SK-N-SH (cell line): ENCODE measurements around the gene CD99L2. TPM values are rescaled to one million over a fixed set of nuclear protein-coding genes. Genes with fewer than 3 reads are reported as not detected.

ENCODE experiments used
- CTCF ChIA-PET: fragments of 300-600, 350-600 bp; formaldehyde crosslinking; extraction: SDS; loops from one replicate; lab custom pipeline; 2021; lab: Yijun Ruan, JAX
- POLR2A ChIA-PET: fragments of 350-600 bp; sonication (Branson Sonifier 250); formaldehyde crosslinking; extraction: SDS; loops from one replicate; lab custom pipeline; 2020; ENCODE audit warnings: antibody characterized with exemption, inconsistent platforms; lab: Yijun Ruan, JAX
- DNase-seq: peaks from one replicate; pipeline ENCODE4 v3.0.0; 2012
- H2AFZ ChIP-seq: fragments of 200-600 bp; sonication (generic); 2 replicates; pipeline ENCODE4 v1.8.1; 2016; ENCODE audit warnings: antibody characterized with exemption, mild to moderate bottlenecking, low read depth
- H3F3A ChIP-seq: fragments of 200-600 bp; sonication (generic); replicated peaks from 2 replicates; pipeline ENCODE3; 2016; ENCODE audit warnings: antibody characterized with exemption, mild to moderate bottlenecking; ENCODE audit not compliant: insufficient read depth
- H3K27ac ChIP-seq, 2 experiments: fragments of 200-500 bp in 1 of 2; fragments of 200-600 bp in 1 of 2; sonication (Bioruptor generic) in 1 of 2; sonication (generic), shearing (Covaris generic) in 1 of 2; 2 replicates each; pipeline versions ENCODE4 v1.5.1 to v1.6.1; 2014 to 2016; ENCODE audit warnings: low read depth in 2 of 2, inconsistent platforms in 1 of 2, low read length in 1 of 2, mild to moderate bottlenecking in 1 of 2, mixed read lengths in 1 of 2
- H3K27me3 ChIP-seq: fragments of 200-600 bp; sonication (generic), shearing (Covaris generic); 2 replicates; pipeline ENCODE4 v1.6.1; 2016; ENCODE audit warnings: mixed run types; ENCODE audit not compliant: insufficient read depth
- H3K36me3 ChIP-seq, 2 experiments: fragments of 200-500 bp in 1 of 2; fragments of 200-600 bp in 1 of 2; sonication (Bioruptor generic) in 1 of 2; sonication (generic) in 1 of 2; replicated peaks in 1 of 2; 2 replicates each; pipeline versions ENCODE3 to v1.5.1; 2014 to 2016; ENCODE audit warnings: low read length in 1 of 2, mild to moderate bottlenecking in 1 of 2; ENCODE audit not compliant: insufficient read depth in 2 of 2, control insufficient read depth in 1 of 2
- H3K4me1 ChIP-seq, 2 experiments: fragments of 200-500 bp in 1 of 2; fragments of 200-600 bp in 1 of 2; sonication (Bioruptor generic) in 1 of 2; sonication (generic), shearing (Covaris generic) in 1 of 2; 2 replicates each; pipeline versions ENCODE4 v1.5.1 to v1.6.1; 2014 to 2016; ENCODE audit warnings: low read depth in 1 of 2, low read length in 1 of 2, mixed run types in 1 of 2; ENCODE audit not compliant: insufficient read depth in 2 of 2, control insufficient read depth in 1 of 2
- H3K4me2 ChIP-seq: fragments of 200-600 bp; sonication (generic), shearing (Covaris generic); 2 replicates; pipeline ENCODE4 v1.6.1; 2017; ENCODE audit warnings: mixed run types
- H3K4me3 ChIP-seq, 2 experiments: fragments of 200-500 bp in 1 of 2; fragments of 200-600 bp in 1 of 2; sonication (Bioruptor generic) in 1 of 2; sonication (generic), shearing (Covaris generic) in 1 of 2; 2 replicates each; pipeline versions ENCODE4 v1.5.1 to v1.8.1; 2014 to 2016; ENCODE audit warnings: low read depth in 2 of 2, inconsistent platforms in 1 of 2, low read length in 1 of 2, mild to moderate bottlenecking in 1 of 2, mixed read lengths in 1 of 2, moderate library complexity in 1 of 2
- H3K79me2 ChIP-seq: fragments of 200-600 bp; sonication (generic); 2 replicates; pipeline ENCODE4 v1.8.1; 2017; ENCODE audit warnings: mild to moderate bottlenecking; ENCODE audit not compliant: insufficient read depth
- H3K9ac ChIP-seq: fragments of 200-600 bp; sonication (generic); 2 replicates; pipeline ENCODE4 v1.6.1; 2017; ENCODE audit warnings: mixed run types
- H3K9me2 ChIP-seq: fragments of 200-600 bp; sonication (generic); 2 replicates; pipeline ENCODE4 v1.6.1; 2017; ENCODE audit warnings: mixed run types
- H3K9me3 ChIP-seq: fragments of 200-600 bp; sonication (generic); 2 replicates; pipeline ENCODE4 v1.6.1; 2017; ENCODE audit warnings: mixed run types, mild to moderate bottlenecking, moderate library complexity
- H4K20me1 ChIP-seq: fragments of 200-600 bp; sonication (generic); 2 replicates; pipeline ENCODE4 v1.6.1; 2017; ENCODE audit warnings: mild to moderate bottlenecking, mixed run types; ENCODE audit not compliant: insufficient read depth
- CHD2 ChIP-seq: fragments of 150-350 bp; IDR thresholded peaks from 2 replicates; pipeline ENCODE4 v1.6.1; 2018; ENCODE audit warnings: low read length; ENCODE audit not compliant: partially characterized antibody
- EZH2phosphoT487 ChIP-seq: fragments of 200-600 bp; sonication (generic); IDR thresholded peaks from 2 replicates; pipeline ENCODE4 v1.6.1; 2017; ENCODE audit warnings: low read depth, mixed run types, mild to moderate bottlenecking, antibody characterized with exemption, moderate library complexity, borderline replicate concordance
- FOSL2 ChIP-seq: IDR thresholded peaks from 2 replicates; pipeline ENCODE4 v1.4.0; 2012; ENCODE audit warnings: low read depth, mild to moderate bottlenecking, moderate library complexity, borderline replicate concordance
- FOXM1 ChIP-seq: IDR thresholded peaks from 2 replicates; pipeline ENCODE4 v1.4.0; 2012; ENCODE audit warnings: low read depth, mild to moderate bottlenecking
- IRF3 ChIP-seq: fragments of 150-350 bp; IDR thresholded peaks from 2 replicates; pipeline ENCODE4 v1.6.1; 2016; ENCODE audit warnings: mild to moderate bottlenecking, low read depth, low read length
- NFIC ChIP-seq: IDR thresholded peaks from 2 replicates; pipeline ENCODE4 v1.4.0; 2012; ENCODE audit warnings: borderline replicate concordance
- RAD21 ChIP-seq: IDR thresholded peaks from 2 replicates; pipeline ENCODE4 v1.6.1; 2012; ENCODE audit warnings: mild to moderate bottlenecking, low read length
- RCOR1 ChIP-seq: fragments of 150-350 bp; IDR thresholded peaks from 2 replicates; pipeline ENCODE4 v1.6.1; 2017; ENCODE audit warnings: antibody characterized with exemption, low read length
- TCF12 ChIP-seq: IDR thresholded peaks from 2 replicates; pipeline ENCODE4 v1.4.0; 2012
- USF1 ChIP-seq: IDR thresholded peaks from 2 replicates; pipeline ENCODE4 v1.4.0; 2012; ENCODE audit warnings: low read depth, borderline replicate concordance
- ZBTB33 ChIP-seq: IDR thresholded peaks from 2 replicates; pipeline ENCODE4 v1.4.0; 2012; ENCODE audit warnings: low read depth, borderline replicate concordance
- WGBS: methylation state at CpG from one replicate; pipeline ENCODE4 v1.1.6; 2017; ENCODE audit warnings: low lambda C conversion rate; 5-methylcytosine and 5-hydroxymethylcytosine counted together
- polyA plus RNA-seq, 3 experiments: library from polyadenylated mRNA; depleted of rRNA; stranded (reverse); fragments of >200 nt; gene quantifications; 2 replicates each; pipeline ENCODE4 v1.2.3, GENCODE V29; 2012
- TF ChIP-seq, protein P1 (sequence below): fragments of 150-350 bp; IDR thresholded peaks from 2 replicates; pipeline ENCODE4 v1.6.1; 2017; ENCODE audit warnings: antibody characterized with exemption, low read length, low read depth, borderline replicate concordance
- TF ChIP-seq, protein P2 (sequence below): IDR thresholded peaks from 2 replicates; pipeline ENCODE4 v1.6.1; 2012; ENCODE audit warnings: mild to moderate bottlenecking, low read depth, low read length, moderate library complexity

CD99L2 gene
- polyA plus RNA-seq, 1 of the 3 experiments (the other 2 are of a cell fraction), result 57.7 TPM

DNA sequence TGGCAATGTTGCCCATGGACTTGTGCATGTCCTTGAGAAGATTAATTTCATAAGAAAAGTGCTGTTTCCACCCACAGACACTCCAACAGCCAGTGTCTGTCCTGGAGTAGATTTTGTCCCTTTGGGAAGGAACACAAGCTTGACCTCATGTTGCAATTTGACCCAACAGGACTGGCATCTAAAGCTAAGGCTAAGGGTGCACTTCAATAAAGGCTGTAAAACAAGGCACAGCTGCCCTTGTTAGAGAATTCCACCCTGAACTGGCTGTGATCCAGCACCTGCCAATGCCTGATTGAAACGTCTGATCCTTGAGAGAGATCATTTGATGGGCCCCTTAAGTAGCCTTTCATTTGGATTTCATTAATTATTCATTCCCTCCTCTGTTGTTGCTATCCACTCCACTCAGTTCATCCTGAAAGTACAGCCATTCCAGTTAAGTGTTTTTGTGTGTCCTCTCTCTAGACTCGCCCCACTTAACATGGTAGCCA lies 56.2 kb downstream of the CD99L2 start:
- Histone ChIP-seq H3K9me3 (no peaks in the 10 kb centered on the region), H3K9me2 (no peaks in the 10 kb centered on the region), H3K4me1 (no peaks in the 10 kb centered on the region), H3F3A (no peaks in the 10 kb centered on the region), H3K4me2 (no peak overlapping the region), H3K36me3 (no peaks in the 10 kb centered on the region), H3K9ac (no peak overlapping the region), H3K4me3 (no peak overlapping the region), H3K27me3 (no peaks in the 10 kb centered on the region), H3K27ac (no peak overlapping the region), H4K20me1 (no peaks in the 10 kb centered on the region), H3K79me2 (no peaks in the 10 kb centered on the region), H2AFZ (no peak overlapping the region)
- DNase-seq, result no peak
- ChIA-PET CTCF (no interaction called here), POLR2A (no interaction called here)
- WGBS, result 41% methylated on average over 2 of the region's 2 CpGs
- no peak for TF ChIP-seq EZH2phosphoT487
- TF ChIP-seq ZBTB33, result no peak
- no peak for TF ChIP-seq NFIC
- no peak for TF ChIP-seq FOXM1
- TF ChIP-seq CHD2, result no peak
- no peak for TF ChIP-seq TCF12
- no peak for TF ChIP-seq RAD21
- TF ChIP-seq IRF3, result no peak
- TF ChIP-seq RCOR1, result no peak

GRCh38 chrX:150841456-150842197 lies 56.8 kb downstream of the CD99L2 start:
- H3K4me2 ChIP-seq, result no peak overlapping the region
- H3K27me3 ChIP-seq, result no peaks in the 10 kb centered on the region
- no peaks in the 10 kb centered on the region for H3K36me3 ChIP-seq
- H3K27ac ChIP-seq, result no peak overlapping the region
- no peaks in the 10 kb centered on the region for H4K20me1 ChIP-seq
- H3K79me2 ChIP-seq, result no peaks in the 10 kb centered on the region
- no peak overlapping the region for H3K9ac ChIP-seq
- 48% methylated on average over 6 of the region's 6 CpGs for WGBS
- no peak for DNase-seq
- no peaks in the 10 kb centered on the region for H3K9me3 ChIP-seq
- H3K4me1 ChIP-seq, result no peaks in the 10 kb centered on the region
- H3K9me2 ChIP-seq, result no peaks in the 10 kb centered on the region
- CTCF ChIA-PET, result no interaction called here
- no peak overlapping the region for H3K4me3 ChIP-seq
- H2AFZ ChIP-seq, result no peak overlapping the region
- TF ChIP-seq NFIC, result no peak
- TF ChIP-seq, protein P1, sequence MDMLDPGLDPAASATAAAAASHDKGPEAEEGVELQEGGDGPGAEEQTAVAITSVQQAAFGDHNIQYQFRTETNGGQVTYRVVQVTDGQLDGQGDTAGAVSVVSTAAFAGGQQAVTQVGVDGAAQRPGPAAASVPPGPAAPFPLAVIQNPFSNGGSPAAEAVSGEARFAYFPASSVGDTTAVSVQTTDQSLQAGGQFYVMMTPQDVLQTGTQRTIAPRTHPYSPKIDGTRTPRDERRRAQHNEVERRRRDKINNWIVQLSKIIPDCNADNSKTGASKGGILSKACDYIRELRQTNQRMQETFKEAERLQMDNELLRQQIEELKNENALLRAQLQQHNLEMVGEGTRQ, result no peak
- no peak for TF ChIP-seq USF1
- no peak for TF ChIP-seq CHD2
- TF ChIP-seq FOXM1, result no peak
- TF ChIP-seq FOSL2, result no peak
- TF ChIP-seq, protein P2, sequence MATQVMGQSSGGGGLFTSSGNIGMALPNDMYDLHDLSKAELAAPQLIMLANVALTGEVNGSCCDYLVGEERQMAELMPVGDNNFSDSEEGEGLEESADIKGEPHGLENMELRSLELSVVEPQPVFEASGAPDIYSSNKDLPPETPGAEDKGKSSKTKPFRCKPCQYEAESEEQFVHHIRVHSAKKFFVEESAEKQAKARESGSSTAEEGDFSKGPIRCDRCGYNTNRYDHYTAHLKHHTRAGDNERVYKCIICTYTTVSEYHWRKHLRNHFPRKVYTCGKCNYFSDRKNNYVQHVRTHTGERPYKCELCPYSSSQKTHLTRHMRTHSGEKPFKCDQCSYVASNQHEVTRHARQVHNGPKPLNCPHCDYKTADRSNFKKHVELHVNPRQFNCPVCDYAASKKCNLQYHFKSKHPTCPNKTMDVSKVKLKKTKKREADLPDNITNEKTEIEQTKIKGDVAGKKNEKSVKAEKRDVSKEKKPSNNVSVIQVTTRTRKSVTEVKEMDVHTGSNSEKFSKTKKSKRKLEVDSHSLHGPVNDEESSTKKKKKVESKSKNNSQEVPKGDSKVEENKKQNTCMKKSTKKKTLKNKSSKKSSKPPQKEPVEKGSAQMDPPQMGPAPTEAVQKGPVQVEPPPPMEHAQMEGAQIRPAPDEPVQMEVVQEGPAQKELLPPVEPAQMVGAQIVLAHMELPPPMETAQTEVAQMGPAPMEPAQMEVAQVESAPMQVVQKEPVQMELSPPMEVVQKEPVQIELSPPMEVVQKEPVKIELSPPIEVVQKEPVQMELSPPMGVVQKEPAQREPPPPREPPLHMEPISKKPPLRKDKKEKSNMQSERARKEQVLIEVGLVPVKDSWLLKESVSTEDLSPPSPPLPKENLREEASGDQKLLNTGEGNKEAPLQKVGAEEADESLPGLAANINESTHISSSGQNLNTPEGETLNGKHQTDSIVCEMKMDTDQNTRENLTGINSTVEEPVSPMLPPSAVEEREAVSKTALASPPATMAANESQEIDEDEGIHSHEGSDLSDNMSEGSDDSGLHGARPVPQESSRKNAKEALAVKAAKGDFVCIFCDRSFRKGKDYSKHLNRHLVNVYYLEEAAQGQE, result no peak
- TF ChIP-seq RCOR1, result no peak
- POLR2A ChIA-PET, result no interaction called here
- no peaks in the 10 kb centered on the region for H3F3A ChIP-seq
